Liver (tissue), 9 donors: Measurements from ENCODE around the gene MARK3. TPM values are rescaled to one million over a fixed set of nuclear protein-coding genes. Genes with fewer than 3 reads are reported as not detected.

ENCODE experiments used
- DNase-seq: peaks from one replicate; pipeline ENCODE4 v3.0.0-alpha.2; 2017; ENCODE audit warnings: low spot score
- H3K27ac ChIP-seq, 2 donors: one replicate each; pipeline ENCODE4 v1.7.0; 2013; ENCODE audit warnings: inconsistent platforms in 2 of 2, low read length in 2 of 2, control low read depth in 1 of 2, low read depth in 1 of 2, mild to moderate bottlenecking in 1 of 2
- H3K27me3 ChIP-seq, 4 donors: one replicate each; pipeline versions ENCODE4 v1.6.1 to v1.7.0; 2013; ENCODE audit warnings: low read length in 3 of 4, inconsistent platforms in 1 of 4, mild to moderate bottlenecking in 1 of 4, moderate library complexity in 1 of 4; ENCODE audit not compliant: control insufficient read depth in 4 of 4, insufficient read depth in 4 of 4
- H3K36me3 ChIP-seq, 4 donors: one replicate each; pipeline versions ENCODE4 v1.6.1 to v1.7.0; 2013; ENCODE audit warnings: low read length in 3 of 4, mild to moderate bottlenecking in 3 of 4, low read depth in 1 of 4, moderate library complexity in 1 of 4; ENCODE audit not compliant: control insufficient read depth in 4 of 4, insufficient read depth in 3 of 4
- H3K4me1 ChIP-seq, 4 donors: one replicate each; pipeline versions ENCODE4 v1.6.1 to v1.7.0; 2013; ENCODE audit warnings: low read length in 3 of 4, mild to moderate bottlenecking in 3 of 4, moderate library complexity in 1 of 4; ENCODE audit not compliant: control insufficient read depth in 4 of 4, insufficient read depth in 4 of 4
- H3K4me3 ChIP-seq, 3 donors: one replicate each; pipeline versions ENCODE4 v1.6.1 to v1.7.0; 2013; ENCODE audit warnings: low read length in 3 of 3, control low read depth in 1 of 3, low read depth in 1 of 3, mild to moderate bottlenecking in 1 of 3
- H3K9ac ChIP-seq, 2 donors: one replicate each; pipeline ENCODE4 v1.7.0; 2013; ENCODE audit warnings: low read length in 2 of 2, mild to moderate bottlenecking in 2 of 2, moderate library complexity in 2 of 2, control low read depth in 1 of 2, low read depth in 1 of 2
- H3K9me3 ChIP-seq, 4 donors: one replicate each; pipeline versions ENCODE4 v1.6.1 to v1.7.0; 2013; ENCODE audit warnings: low read length in 3 of 4; ENCODE audit not compliant: control insufficient read depth in 4 of 4
- ATF3 ChIP-seq: IDR thresholded peaks from 2 replicates; pipeline ENCODE4 v1.6.1; 2016; ENCODE audit warnings: antibody characterized with exemption
- CTCF ChIP-seq: fragments of 150-350 bp; IDR thresholded peaks from 2 replicates; pipeline ENCODE4 v1.5.1; 2017; ENCODE audit warnings: improper control_type of control experiment, low read depth, low read length; ENCODE audit not compliant: missing input control
- EGR1 ChIP-seq, 2 donors: IDR thresholded peaks; 2 replicates each; pipeline ENCODE4 v1.6.1; 2016 to 2018; ENCODE audit warnings: antibody characterized with exemption in 2 of 2, low read depth in 2 of 2
- FOXA1 ChIP-seq: IDR thresholded peaks from 2 replicates; pipeline ENCODE4 v1.6.1; 2016; ENCODE audit warnings: antibody characterized with exemption
- HNF4A ChIP-seq, 2 donors: conservative IDR thresholded peaks; 2 replicates each; pipeline ENCODE4 v1.6.1; 2016; ENCODE audit warnings: antibody characterized with exemption in 2 of 2, mild to moderate bottlenecking in 2 of 2
- JUND ChIP-seq, 2 donors: IDR thresholded peaks; 2 replicates each; pipeline ENCODE4 v1.6.1; 2016; ENCODE audit warnings: antibody characterized with exemption in 2 of 2
- NR2F2 ChIP-seq: IDR thresholded peaks from 2 replicates; pipeline ENCODE4 v1.6.1; 2016; ENCODE audit warnings: antibody characterized with exemption
- RAD21 ChIP-seq, 2 donors: IDR thresholded peaks; 2 replicates each; pipeline ENCODE4 v1.6.1; 2016; ENCODE audit warnings: antibody characterized with exemption in 2 of 2, mild to moderate bottlenecking in 2 of 2
- REST ChIP-seq: IDR thresholded peaks from 2 replicates; pipeline ENCODE4 v1.6.1; 2016; ENCODE audit warnings: antibody characterized with exemption, mild to moderate bottlenecking
- RXRA ChIP-seq, 2 donors: IDR thresholded peaks; 2 replicates each; pipeline ENCODE4 v1.6.1; 2017 to 2018; ENCODE audit warnings: antibody characterized with exemption in 2 of 2, mild to moderate bottlenecking in 1 of 2
- SP1 ChIP-seq: IDR thresholded peaks from 2 replicates; pipeline ENCODE4 v1.6.1; 2018; ENCODE audit warnings: antibody characterized with exemption, mild to moderate bottlenecking
- ZBTB33 ChIP-seq: IDR thresholded peaks from 2 replicates; pipeline ENCODE4 v1.6.1; 2016; ENCODE audit warnings: antibody characterized with exemption
- WGBS: extraction: QIAGEN DNeasy Blood & Tissue Kit; methylation state at CpG from one replicate; pipeline ENCODE4 v1.1.7; 2013; 5-methylcytosine and 5-hydroxymethylcytosine counted together
- polyA plus RNA-seq, 2 donors: library from polyadenylated mRNA; stranded (reverse) in 1 of 2; unstranded in 1 of 2; fragments of 200-250 nt in 1 of 2; fragments of >200 nt in 1 of 2; fragmentation: Nextera tagmentation in 1 of 2; extraction: Ambion mirVana in 1 of 2; gene quantifications; one replicate each; pipeline versions ENCODE4 v1.2.1 to v1.2.3, GENCODE V29; 2013 to 2015
- total RNA-seq, 2 donors: library from RNA; depleted of rRNA; stranded (reverse); fragments of >200 nt; gene quantifications; one replicate each; pipeline ENCODE4 v1.2.3, GENCODE V29; 2014
- TF ChIP-seq, protein P1 (sequence below): IDR thresholded peaks from 2 replicates; pipeline ENCODE4 v1.6.1; 2016; ENCODE audit warnings: antibody characterized with exemption
- donor health status: healthy.
- donor health status: healthy.
- donor health status: healthy.
- donor health status: healthy.
- donor health status: healthy.

Gene MARK3
- total and polyA plus RNA-seq, 4 donors = 14.1 to 86.0 (median 33.0) TPM

DNA sequence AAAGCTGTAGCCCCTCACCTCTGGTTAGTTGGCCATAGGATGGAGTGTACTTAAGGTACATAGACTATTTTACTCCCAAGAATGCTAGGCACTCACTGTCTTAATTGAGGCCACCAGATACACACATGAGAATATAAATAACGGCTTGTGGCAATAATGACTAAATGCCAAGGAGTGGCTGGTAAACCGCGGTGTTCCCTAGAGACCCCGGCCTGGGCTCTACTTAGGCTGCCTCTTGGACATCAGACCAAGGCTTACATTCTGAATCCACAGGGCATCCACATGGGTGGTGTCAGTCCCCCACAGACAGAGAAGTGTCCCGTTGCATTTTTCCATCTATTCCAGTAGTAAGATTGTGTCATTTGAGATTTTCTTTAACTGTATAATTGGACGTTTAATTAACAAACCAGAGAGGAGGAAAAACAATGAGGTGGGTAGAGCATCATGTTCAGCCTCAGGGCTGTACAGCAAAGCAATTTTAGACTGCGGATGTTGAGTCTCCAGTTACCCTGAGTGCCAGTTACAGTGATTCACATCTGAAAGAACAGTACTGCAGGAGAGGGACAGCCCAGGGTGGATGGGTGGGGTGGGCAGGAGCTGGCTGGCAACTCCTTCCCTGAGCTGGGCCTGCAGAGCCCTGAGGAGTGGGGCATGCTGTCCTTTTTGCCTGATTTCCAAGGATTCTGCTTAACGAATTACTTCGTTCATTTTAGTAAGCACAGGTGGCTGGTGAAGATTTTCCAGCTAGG lies 116.9 kb downstream of the MARK3 start:
- Histone ChIP-seq H3K4me1 (peaks cover 0 to 2% (median under 1%) of the 10 kb centered on the region in 4 donors), H3K9ac (no peak overlapping the region), H3K36me3 (peaks cover 9 to 47% (median 31%) of the 10 kb centered on the region in 4 donors), H3K4me3 (no peak overlapping the region), H3K9me3 (no peaks in the 10 kb centered on the region), H3K27ac (no peak overlapping the region), H3K27me3 (no peaks in the 10 kb centered on the region)
- 92% methylated on average over 9 of the region's 9 CpGs for WGBS
- no peak for DNase-seq
- TF ChIP-seq JUND (IDR thresholded peaks at IDR 0.05) = no peak
- TF ChIP-seq ZBTB33 = no peak

DNA sequence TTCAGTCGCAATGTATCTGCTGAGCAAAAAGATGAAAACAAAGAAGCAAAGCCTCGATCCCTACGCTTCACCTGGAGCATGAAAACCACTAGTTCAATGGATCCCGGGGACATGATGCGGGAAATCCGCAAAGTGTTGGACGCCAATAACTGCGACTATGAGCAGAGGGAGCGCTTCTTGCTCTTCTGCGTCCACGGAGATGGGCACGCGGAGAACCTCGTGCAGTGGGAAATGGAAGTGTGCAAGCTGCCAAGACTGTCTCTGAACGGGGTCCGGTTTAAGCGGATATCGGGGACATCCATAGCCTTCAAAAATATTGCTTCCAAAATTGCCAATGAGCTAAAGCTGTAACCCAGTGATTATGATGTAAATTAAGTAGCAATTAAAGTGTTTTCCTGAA lies 117.7 kb downstream of the MARK3 start:
- no peaks in the 10 kb centered on the region for H3K9me3 ChIP-seq
- DNase-seq = no peak
- 96% methylated on average over 18 of the region's 18 CpGs for WGBS
- no peak overlapping the region for H3K9ac ChIP-seq
- H3K4me1 ChIP-seq = peaks cover 0 to 2% (median 2%) of the 10 kb centered on the region in 4 donors
- H3K27me3 ChIP-seq = no peaks in the 10 kb centered on the region
- no peak overlapping the region for H3K27ac ChIP-seq
- H3K36me3 ChIP-seq = peaks cover 9 to 49% (median 31%) of the 10 kb centered on the region in 4 donors
- TF ChIP-seq JUND (IDR thresholded peaks at IDR 0.05) (no peak), EGR1 (IDR thresholded peaks at IDR 0.05; ENCODE audit: low read depth in 2 of 2) (no peak), FOXA1 (no peak), NR2F2 (no peak), RXRA (IDR thresholded peaks at IDR 0.05) (no peak), ATF3 (no peak), SP1 (no peak), RAD21 (IDR thresholded peaks at IDR 0.05) (no peak), REST (no peak), HNF4A (conservative IDR thresholded peaks at IDR 0.05) (no peak), CTCF (no peak), ZBTB33 (no peak)
- TF ChIP-seq, protein P1, sequence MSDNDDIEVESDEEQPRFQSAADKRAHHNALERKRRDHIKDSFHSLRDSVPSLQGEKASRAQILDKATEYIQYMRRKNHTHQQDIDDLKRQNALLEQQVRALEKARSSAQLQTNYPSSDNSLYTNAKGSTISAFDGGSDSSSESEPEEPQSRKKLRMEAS = no peak
- no peak overlapping the region for H3K4me3 ChIP-seq
